GM23338 (cell line): ENCODE measurements around the gene NQO1.

Experiments used
- CREB1 ChIP-seq: fragments of 250-450 bp; sonication (Bioruptor Pico); IDR thresholded peaks from 2 replicates; pipeline ENCODE4 v1.5.0; 2020; ENCODE audit warnings: low read depth, mild to moderate bottlenecking, moderate library complexity
- CTCF ChIP-seq, 2 experiments: fragments of 200-600 bp in 1 of 2; sonication (generic) in 1 of 2; conservative IDR thresholded peaks; 2 replicates each; pipeline versions ENCODE4 v1.5.1 to v1.6.1; 2016 to 2017; ENCODE audit warnings: antibody characterized with exemption in 2 of 2, low read depth in 2 of 2, mild to moderate bottlenecking in 2 of 2, moderate library complexity in 1 of 2
- ETS1 ChIP-seq: IDR thresholded peaks from 2 replicates; pipeline ENCODE4 v1.6.1; 2016; ENCODE audit warnings: antibody characterized with exemption
- EZH2 ChIP-seq: fragments of 200-600 bp; sonication (generic); IDR thresholded peaks from one replicate; pipeline ENCODE4 v1.8.0; 2017; ENCODE audit warnings: antibody characterized with exemption, mild to moderate bottlenecking, low read depth; ENCODE audit not compliant: unreplicated experiment
- EZH2phosphoT487 ChIP-seq: fragments of 200-600 bp; sonication (generic); IDR thresholded peaks from one replicate; pipeline ENCODE4 v1.8.1; 2018; ENCODE audit warnings: antibody characterized with exemption; ENCODE audit not compliant: unreplicated experiment
- POLR2AphosphoS5 ChIP-seq: IDR thresholded peaks from 2 replicates; pipeline ENCODE4 v1.6.1; 2016; ENCODE audit warnings: antibody characterized with exemption, low read depth
- TF ChIP-seq, protein P1 (sequence below): IDR thresholded peaks from one replicate; pipeline ENCODE4 v1.6.1; 2018; ENCODE audit warnings: antibody characterized with exemption; ENCODE audit not compliant: unreplicated experiment

GRCh38 chr16:69726313-69727060, at the start of gene NQO1:
- TF ChIP-seq CTCF (conservative IDR thresholded peaks at IDR 0.05; ENCODE audit: low read depth in 2 of 2) (no peak), ETS1 (no peak), EZH2phosphoT487 (no peak), POLR2AphosphoS5 (peak; percentile 80), CREB1 (CRISPR knock-in tag) (no peak), EZH2 (no peak)
- TF ChIP-seq, protein P1, sequence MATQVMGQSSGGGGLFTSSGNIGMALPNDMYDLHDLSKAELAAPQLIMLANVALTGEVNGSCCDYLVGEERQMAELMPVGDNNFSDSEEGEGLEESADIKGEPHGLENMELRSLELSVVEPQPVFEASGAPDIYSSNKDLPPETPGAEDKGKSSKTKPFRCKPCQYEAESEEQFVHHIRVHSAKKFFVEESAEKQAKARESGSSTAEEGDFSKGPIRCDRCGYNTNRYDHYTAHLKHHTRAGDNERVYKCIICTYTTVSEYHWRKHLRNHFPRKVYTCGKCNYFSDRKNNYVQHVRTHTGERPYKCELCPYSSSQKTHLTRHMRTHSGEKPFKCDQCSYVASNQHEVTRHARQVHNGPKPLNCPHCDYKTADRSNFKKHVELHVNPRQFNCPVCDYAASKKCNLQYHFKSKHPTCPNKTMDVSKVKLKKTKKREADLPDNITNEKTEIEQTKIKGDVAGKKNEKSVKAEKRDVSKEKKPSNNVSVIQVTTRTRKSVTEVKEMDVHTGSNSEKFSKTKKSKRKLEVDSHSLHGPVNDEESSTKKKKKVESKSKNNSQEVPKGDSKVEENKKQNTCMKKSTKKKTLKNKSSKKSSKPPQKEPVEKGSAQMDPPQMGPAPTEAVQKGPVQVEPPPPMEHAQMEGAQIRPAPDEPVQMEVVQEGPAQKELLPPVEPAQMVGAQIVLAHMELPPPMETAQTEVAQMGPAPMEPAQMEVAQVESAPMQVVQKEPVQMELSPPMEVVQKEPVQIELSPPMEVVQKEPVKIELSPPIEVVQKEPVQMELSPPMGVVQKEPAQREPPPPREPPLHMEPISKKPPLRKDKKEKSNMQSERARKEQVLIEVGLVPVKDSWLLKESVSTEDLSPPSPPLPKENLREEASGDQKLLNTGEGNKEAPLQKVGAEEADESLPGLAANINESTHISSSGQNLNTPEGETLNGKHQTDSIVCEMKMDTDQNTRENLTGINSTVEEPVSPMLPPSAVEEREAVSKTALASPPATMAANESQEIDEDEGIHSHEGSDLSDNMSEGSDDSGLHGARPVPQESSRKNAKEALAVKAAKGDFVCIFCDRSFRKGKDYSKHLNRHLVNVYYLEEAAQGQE = no peak
